CD4-positive, alpha-beta T cell (primary cell): ENCODE data around the gene ARPIN. TPM values are rescaled to one million over a fixed set of nuclear protein-coding genes. Genes with fewer than 3 reads are reported as not detected.
A peak's percentile ranks its signal among the peaks of the same experiment; 100 is the strongest.

Source experiments
- ATAC-seq: fragments of 200-7000 bp; cut with Tn5 transposase; one replicate; pipeline ENCODE4 v1.10.0; 2022; ENCODE audit warnings: mild to moderate bottlenecking; ENCODE audit not compliant: poor library complexity
- CTCF ChIA-PET: fragments of 350-600 bp; sonication (Branson Sonifier 250); formaldehyde crosslinking; loops from one replicate; lab custom pipeline; 2021; ENCODE audit warnings: antibody characterized with exemption, inconsistent platforms; lab: Charles Lee
- POLR2A ChIA-PET: fragments of 350-600 bp; sonication (Branson Sonifier 250); formaldehyde crosslinking; loops from one replicate; lab custom pipeline; 2021; ENCODE audit warnings: antibody characterized with exemption, inconsistent platforms; lab: Charles Lee
- DNase-seq, 14 experiments: peaks; one replicate each; pipeline ENCODE4 v3.0.0-alpha.2; 2013 to 2020; ENCODE audit warnings: mixed read lengths in 2 of 14
- H3K27ac ChIP-seq, 2 donors: one replicate each; pipeline versions ENCODE4 v1.5.1 to v1.7.0; 2013; ENCODE audit warnings: low read length in 2 of 2, low read depth in 1 of 2, mild to moderate bottlenecking in 1 of 2
- H3K27me3 ChIP-seq, 2 experiments: 1 replicate in 1 of 2; 2 replicates in 1 of 2; pipeline versions ENCODE4 v1.6.1 to v1.7.0; 2013; ENCODE audit warnings: low read length in 2 of 2, control low read depth in 1 of 2, mild to moderate bottlenecking in 1 of 2, moderate library complexity in 1 of 2; ENCODE audit not compliant: insufficient read depth in 2 of 2, control insufficient read depth in 1 of 2
- H3K36me3 ChIP-seq: one replicate; pipeline ENCODE4 v1.6.1; 2013; ENCODE audit warnings: low read length, control low read depth; ENCODE audit not compliant: insufficient read depth
- H3K4me1 ChIP-seq: one replicate; pipeline ENCODE4 v1.6.1; 2013; ENCODE audit warnings: low read length, control low read depth; ENCODE audit not compliant: insufficient read depth
- H3K4me3 ChIP-seq: one replicate; pipeline ENCODE4 v1.5.1; 2013; ENCODE audit warnings: mild to moderate bottlenecking, low read length, moderate library complexity
- H3K9me3 ChIP-seq, 2 experiments: 1 replicate in 1 of 2; 2 replicates in 1 of 2; pipeline versions ENCODE4 v1.6.1 to v1.7.0; 2013; ENCODE audit warnings: low read length in 2 of 2, mild to moderate bottlenecking in 2 of 2, control low read depth in 1 of 2, moderate library complexity in 1 of 2; ENCODE audit not compliant: control insufficient read depth in 1 of 2, insufficient read depth in 1 of 2
- H3K27ac Mint-ChIP-seq: one replicate; pipeline ENCODE4 v1.8.0; 2020; ENCODE audit warnings: mixed read lengths
- H3K27me3 Mint-ChIP-seq: one replicate; pipeline ENCODE4 v1.8.0; 2021; ENCODE audit warnings: mixed read lengths
- H3K36me3 Mint-ChIP-seq: one replicate; pipeline ENCODE4 v1.8.0; 2021; ENCODE audit warnings: low read depth, mixed read lengths
- H3K4me1 Mint-ChIP-seq: one replicate; pipeline ENCODE4 v1.8.0; 2021; ENCODE audit warnings: low read depth, mixed read lengths
- H3K4me3 Mint-ChIP-seq: one replicate; pipeline ENCODE4 v1.8.0; 2020; ENCODE audit warnings: mild to moderate bottlenecking, mixed read lengths
- H3K9me3 Mint-ChIP-seq: one replicate; pipeline ENCODE4 v1.8.0; 2020; ENCODE audit warnings: mixed read lengths
- intact Hi-C, 2 experiments: fragments of 100-400 bp; cut with DNase I in 1 of 2; cut with micrococcal nuclease in 1 of 2; formaldehyde crosslinking; loops; one replicate each; pipeline versions ENCODE4 v1.15.1 to v1.9.0; 2023 to 2025; cut with DNase I, micrococcal nuclease
- total RNA-seq, 174 experiments: library from RNA in 2 of 174; stranded (reverse) in 2 of 174; gene quantifications; one replicate each; pipeline ENCODE4 v1.2.3 and lab custom pipeline; 2021 to 2026
- TF ChIP-seq, protein P1 (sequence below): fragments of 200-600 bp; IDR thresholded peaks from one replicate; pipeline ENCODE4 v1.8.0; 2022; ENCODE audit warnings: antibody characterized with exemption, mild to moderate bottlenecking

The ARPIN gene
- total RNA-seq, 2 experiments from 2014 or later: not detected

DNA sequence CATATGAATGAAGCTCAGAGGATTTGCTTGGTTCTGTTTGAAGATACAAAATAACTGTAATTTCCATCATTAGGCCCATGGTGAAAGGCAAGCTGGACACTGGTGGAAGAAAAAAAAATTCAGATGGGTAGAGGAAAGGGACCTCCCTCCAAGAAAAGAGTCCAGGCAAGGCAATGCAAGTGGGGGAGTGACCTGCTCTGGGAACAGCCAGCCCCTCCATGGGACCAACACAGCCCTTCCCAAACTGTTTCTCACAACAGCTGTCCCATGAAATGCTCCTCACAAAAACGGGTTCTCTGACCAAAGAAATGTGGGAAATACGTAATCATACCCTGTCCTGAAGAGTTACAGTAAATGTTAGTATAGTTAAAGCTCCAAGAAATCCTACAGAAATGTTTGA lies 14.6 kb downstream of the ARPIN start:
- Mint-ChIP-seq H3K4me3 (no peak overlapping the region), H3K27ac (no peak overlapping the region), H3K36me3 (peaks cover 13% of the 10 kb centered on the region), H3K9me3 (no peaks in the 10 kb centered on the region), H3K4me1 (peaks cover 14% of the 10 kb centered on the region), H3K27me3 (no peaks in the 10 kb centered on the region)
- Histone ChIP-seq H3K36me3 (no peaks in the 10 kb centered on the region), H3K4me3 (no peak overlapping the region), H3K9me3 (no peaks in the 10 kb centered on the region), H3K4me1 (peaks cover 12% of the 10 kb centered on the region), H3K27ac (no peak overlapping the region), H3K27me3 (peaks cover 0 to 2% of the 10 kb centered on the region in 2 experiments)
- TF ChIP-seq, protein P1, sequence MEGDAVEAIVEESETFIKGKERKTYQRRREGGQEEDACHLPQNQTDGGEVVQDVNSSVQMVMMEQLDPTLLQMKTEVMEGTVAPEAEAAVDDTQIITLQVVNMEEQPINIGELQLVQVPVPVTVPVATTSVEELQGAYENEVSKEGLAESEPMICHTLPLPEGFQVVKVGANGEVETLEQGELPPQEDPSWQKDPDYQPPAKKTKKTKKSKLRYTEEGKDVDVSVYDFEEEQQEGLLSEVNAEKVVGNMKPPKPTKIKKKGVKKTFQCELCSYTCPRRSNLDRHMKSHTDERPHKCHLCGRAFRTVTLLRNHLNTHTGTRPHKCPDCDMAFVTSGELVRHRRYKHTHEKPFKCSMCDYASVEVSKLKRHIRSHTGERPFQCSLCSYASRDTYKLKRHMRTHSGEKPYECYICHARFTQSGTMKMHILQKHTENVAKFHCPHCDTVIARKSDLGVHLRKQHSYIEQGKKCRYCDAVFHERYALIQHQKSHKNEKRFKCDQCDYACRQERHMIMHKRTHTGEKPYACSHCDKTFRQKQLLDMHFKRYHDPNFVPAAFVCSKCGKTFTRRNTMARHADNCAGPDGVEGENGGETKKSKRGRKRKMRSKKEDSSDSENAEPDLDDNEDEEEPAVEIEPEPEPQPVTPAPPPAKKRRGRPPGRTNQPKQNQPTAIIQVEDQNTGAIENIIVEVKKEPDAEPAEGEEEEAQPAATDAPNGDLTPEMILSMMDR: no peak
- ChIA-PET POLR2A (interaction anchor here (1.0 kb wide), 1 partner anchor 38 kb away, joined by 3 read pairs; no protein-coding TSS in a partner anchor), CTCF (interaction anchor here (0.6 to 1.5 kb wide), 8 partner anchors 20 to 201 kb away, joined by 3 to 7 read pairs (median 5); no protein-coding TSS in a partner anchor)
- DNase-seq (no peak), ATAC-seq (no peak)
- intact Hi-C loops: loop anchor here (1.0 to 10.0 kb wide), 6 partner anchors 173 to 1037 kb away; partner anchors contain the start of genes HDDC3 (in 2 of the 2), UNC45A (in 2 of the 2), CIB1 (in 1 of the 2) and GDPGP1 (in 1 of the 2)

DNA sequence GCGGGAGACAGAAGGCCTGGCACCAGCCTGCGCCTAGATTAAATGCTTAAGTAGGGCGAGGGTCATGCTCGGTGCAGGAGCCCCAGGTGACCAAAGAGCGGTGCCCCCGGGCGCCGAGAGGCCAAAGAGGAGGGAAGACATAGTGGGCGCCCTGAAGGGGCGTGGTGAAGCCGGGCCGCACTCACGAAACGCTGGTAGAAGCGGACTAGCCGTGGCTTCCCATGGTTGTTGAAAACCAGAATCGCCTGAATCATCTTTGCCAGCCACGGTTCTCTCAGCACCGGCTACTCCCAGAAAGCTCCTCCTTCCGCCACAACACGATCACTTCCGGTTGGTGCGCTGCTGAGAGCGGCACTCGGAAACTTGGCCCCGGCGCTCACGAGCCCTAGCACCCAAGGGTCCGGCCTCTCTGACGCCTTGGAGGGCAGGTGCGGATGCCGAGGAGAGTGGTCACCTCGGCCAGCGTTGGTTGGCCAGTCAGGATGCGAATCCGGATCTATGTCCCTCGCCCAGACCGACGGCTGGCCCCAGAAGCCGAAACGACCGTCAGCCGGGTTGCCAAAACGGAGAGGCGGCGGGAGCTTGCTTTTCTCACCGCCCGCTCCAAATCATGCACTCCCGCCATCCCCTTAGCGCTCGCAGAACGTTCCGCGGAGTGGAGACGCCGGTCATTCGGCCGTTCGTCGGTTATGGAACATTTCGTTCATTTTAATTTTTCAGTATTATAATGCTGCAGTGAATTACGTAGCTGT lies 18.9 kb downstream of the ARPIN start, which contains the start of gene AP3S2:
Gene AP3S2 (minus strand): TSS at position 299 of the 752 bp plus-strand sequence. CDS start 45 bp downstream, at position 254.
- H3K4me1 Mint-ChIP-seq: peaks cover 42% of the 10 kb centered on the region
- H3K4me3 Mint-ChIP-seq: peak within 1 kb of the TSS; percentile 96
- Histone ChIP-seq H3K4me1 (peaks cover 29% of the 10 kb centered on the region), H3K27me3 (no peaks in the 10 kb centered on the region), H3K27ac (peak within 1 kb of the TSS; percentile 60 to 74), H3K36me3 (peaks cover 1% of the 10 kb centered on the region), H3K9me3 (no peaks in the 10 kb centered on the region), H3K4me3 (peak within 1 kb of the TSS; percentile 86)
- peak; percentile 90 for ATAC-seq
- peaks cover 28% of the 10 kb centered on the region for H3K36me3 Mint-ChIP-seq
- TF ChIP-seq, protein P1: no peak
- H3K27me3 Mint-ChIP-seq: no peaks in the 10 kb centered on the region
- CTCF ChIA-PET: interaction anchor here (1.3 to 1.4 kb wide), 2 partner anchors 19 to 194 kb away, joined by 3 to 6 read pairs; no protein-coding TSS in a partner anchor
- intact Hi-C loops: loop anchor here (1.0 to 10.0 kb wide), 6 partner anchors 108 to 1041 kb away; partner anchors contain the start of genes HDDC3 (in 2 of the 2), UNC45A (in 2 of the 2), CIB1 (in 1 of the 2) and GDPGP1 (in 1 of the 2)
- H3K9me3 Mint-ChIP-seq: no peaks in the 10 kb centered on the region
- DNase-seq: peak; percentile 81 to 94 (median 85)
- POLR2A ChIA-PET: interaction anchor here (0.6 to 1.6 kb wide), 20 partner anchors 19 to 1961 kb away, joined by 3 to 16 read pairs (median 4); partner anchors contain the start of genes CIB1, FANCI, GDPGP1 and IDH2
- peak within 1 kb of the TSS; percentile 95 for H3K27ac Mint-ChIP-seq

DNA sequence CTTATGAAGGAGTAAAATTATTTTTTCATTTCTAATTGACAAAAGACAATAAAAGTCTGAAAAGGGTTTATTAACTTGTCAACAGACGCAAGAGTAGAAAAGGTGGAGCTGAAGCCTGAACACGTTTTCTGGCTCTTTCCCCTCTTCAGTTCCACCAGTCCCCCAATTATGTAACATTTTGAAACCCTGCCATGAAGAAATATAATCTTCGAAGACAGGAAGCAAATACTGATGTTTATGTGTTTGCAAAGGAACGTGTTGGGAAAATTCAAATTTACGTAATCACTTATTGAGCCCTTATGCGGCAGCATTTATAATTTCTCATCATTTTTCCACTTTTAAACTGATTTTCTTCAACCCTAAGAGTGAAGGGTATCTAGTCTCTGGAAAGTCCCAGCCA lies 19.7 kb downstream of the ARPIN start:
- CTCF ChIA-PET: interaction anchor here (1.4 kb wide), 1 partner anchor 18 kb away, joined by 6 read pairs; no protein-coding TSS in a partner anchor
- Mint-ChIP-seq H3K9me3 (no peaks in the 10 kb centered on the region), H3K36me3 (peaks cover 37% of the 10 kb centered on the region), H3K27ac (peak overlapping the region; percentile 95), H3K4me3 (peak overlapping the region; percentile 96), H3K4me1 (peaks cover 44% of the 10 kb centered on the region), H3K27me3 (no peaks in the 10 kb centered on the region)
- TF ChIP-seq, protein P1: no peak
- peak overlapping the region; percentile 86 for H3K4me3 ChIP-seq
- POLR2A ChIA-PET: interaction anchor here (1.3 to 1.6 kb wide), 2 partner anchors 166 to 209 kb away, joined by 6 to 11 read pairs; partner anchors contain the start of gene IDH2
- peaks cover 29% of the 10 kb centered on the region for H3K4me1 ChIP-seq
- ATAC-seq: no peak
- peaks cover 10% of the 10 kb centered on the region for H3K36me3 ChIP-seq
- H3K27ac ChIP-seq: peak overlapping the region in 1 of 2 donors; percentile 60
- no peaks in the 10 kb centered on the region for H3K27me3 ChIP-seq
- no peaks in the 10 kb centered on the region for H3K9me3 ChIP-seq
- intact Hi-C loops: loop anchor here (5.0 to 10.0 kb wide), 5 partner anchors 109 to 1042 kb away; partner anchors contain the start of genes HDDC3 (in 2 of the 2), UNC45A (in 2 of the 2), CIB1 (in 1 of the 2) and GDPGP1 (in 1 of the 2)
- peak in 3 of 14 experiments; percentile 8 to 38 (median 35) for DNase-seq
